HL-60 (cell line): ENCODE results near the gene USP20.

ENCODE experiments used
- CTCF ChIP-seq: IDR thresholded peaks from one replicate; pipeline ENCODE4 v1.5.1; 2011; ENCODE audit warnings: low read length, control low read depth, inconsistent platforms; ENCODE audit not compliant: insufficient read depth
- GABPA ChIP-seq: IDR thresholded peaks from 2 replicates; pipeline ENCODE4 v1.6.1; 2012; ENCODE audit warnings: low read depth
- POLR2AphosphoS5 ChIP-seq: IDR thresholded peaks from 2 replicates; pipeline ENCODE4 v1.6.1; 2012; ENCODE audit warnings: low read depth
- TF ChIP-seq, protein P1 (sequence below): IDR thresholded peaks from 2 replicates; pipeline ENCODE4 v1.6.1; 2012; ENCODE audit warnings: low read depth; ENCODE audit not compliant: insufficient replicate concordance

DNA sequence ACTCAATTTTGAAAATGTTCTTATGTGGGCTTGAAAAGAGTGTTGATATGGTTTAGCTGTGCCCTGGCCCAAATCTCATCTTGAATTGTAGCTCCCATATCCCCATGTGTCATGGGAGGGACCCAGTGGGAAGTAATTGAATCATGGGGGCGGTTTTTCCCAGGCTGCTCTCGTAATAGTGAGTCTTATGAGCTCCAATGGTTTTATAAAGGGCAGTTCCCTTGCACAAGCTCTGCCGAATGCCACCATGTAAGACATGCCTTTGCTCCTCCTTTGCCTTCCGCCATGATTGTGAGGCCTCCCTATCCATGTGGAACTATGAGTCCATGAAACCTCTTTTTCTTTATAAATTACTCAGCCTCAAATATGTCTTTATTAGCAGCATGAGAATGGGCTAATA, 71.0 kb downstream of the USP20 start:
- TF ChIP-seq CTCF (no peak), POLR2AphosphoS5 (no peak), GABPA (no peak)
- TF ChIP-seq, protein P1, sequence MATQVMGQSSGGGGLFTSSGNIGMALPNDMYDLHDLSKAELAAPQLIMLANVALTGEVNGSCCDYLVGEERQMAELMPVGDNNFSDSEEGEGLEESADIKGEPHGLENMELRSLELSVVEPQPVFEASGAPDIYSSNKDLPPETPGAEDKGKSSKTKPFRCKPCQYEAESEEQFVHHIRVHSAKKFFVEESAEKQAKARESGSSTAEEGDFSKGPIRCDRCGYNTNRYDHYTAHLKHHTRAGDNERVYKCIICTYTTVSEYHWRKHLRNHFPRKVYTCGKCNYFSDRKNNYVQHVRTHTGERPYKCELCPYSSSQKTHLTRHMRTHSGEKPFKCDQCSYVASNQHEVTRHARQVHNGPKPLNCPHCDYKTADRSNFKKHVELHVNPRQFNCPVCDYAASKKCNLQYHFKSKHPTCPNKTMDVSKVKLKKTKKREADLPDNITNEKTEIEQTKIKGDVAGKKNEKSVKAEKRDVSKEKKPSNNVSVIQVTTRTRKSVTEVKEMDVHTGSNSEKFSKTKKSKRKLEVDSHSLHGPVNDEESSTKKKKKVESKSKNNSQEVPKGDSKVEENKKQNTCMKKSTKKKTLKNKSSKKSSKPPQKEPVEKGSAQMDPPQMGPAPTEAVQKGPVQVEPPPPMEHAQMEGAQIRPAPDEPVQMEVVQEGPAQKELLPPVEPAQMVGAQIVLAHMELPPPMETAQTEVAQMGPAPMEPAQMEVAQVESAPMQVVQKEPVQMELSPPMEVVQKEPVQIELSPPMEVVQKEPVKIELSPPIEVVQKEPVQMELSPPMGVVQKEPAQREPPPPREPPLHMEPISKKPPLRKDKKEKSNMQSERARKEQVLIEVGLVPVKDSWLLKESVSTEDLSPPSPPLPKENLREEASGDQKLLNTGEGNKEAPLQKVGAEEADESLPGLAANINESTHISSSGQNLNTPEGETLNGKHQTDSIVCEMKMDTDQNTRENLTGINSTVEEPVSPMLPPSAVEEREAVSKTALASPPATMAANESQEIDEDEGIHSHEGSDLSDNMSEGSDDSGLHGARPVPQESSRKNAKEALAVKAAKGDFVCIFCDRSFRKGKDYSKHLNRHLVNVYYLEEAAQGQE, result no peak
